ENCODE data around the gene GZF1. TPM values are rescaled to one million over a fixed set of nuclear protein-coding genes. Genes with fewer than 3 reads are reported as not detected.
A peak's percentile ranks its signal among the peaks of the same experiment; 100 is the strongest.

Gene GZF1
- total RNA-seq, 1 donor = 19.4 TPM

GRCh38 chr20:23332467-23332866 lies 29.5 kb upstream of the GZF1 start:
- TF ChIP-seq, protein P1, sequence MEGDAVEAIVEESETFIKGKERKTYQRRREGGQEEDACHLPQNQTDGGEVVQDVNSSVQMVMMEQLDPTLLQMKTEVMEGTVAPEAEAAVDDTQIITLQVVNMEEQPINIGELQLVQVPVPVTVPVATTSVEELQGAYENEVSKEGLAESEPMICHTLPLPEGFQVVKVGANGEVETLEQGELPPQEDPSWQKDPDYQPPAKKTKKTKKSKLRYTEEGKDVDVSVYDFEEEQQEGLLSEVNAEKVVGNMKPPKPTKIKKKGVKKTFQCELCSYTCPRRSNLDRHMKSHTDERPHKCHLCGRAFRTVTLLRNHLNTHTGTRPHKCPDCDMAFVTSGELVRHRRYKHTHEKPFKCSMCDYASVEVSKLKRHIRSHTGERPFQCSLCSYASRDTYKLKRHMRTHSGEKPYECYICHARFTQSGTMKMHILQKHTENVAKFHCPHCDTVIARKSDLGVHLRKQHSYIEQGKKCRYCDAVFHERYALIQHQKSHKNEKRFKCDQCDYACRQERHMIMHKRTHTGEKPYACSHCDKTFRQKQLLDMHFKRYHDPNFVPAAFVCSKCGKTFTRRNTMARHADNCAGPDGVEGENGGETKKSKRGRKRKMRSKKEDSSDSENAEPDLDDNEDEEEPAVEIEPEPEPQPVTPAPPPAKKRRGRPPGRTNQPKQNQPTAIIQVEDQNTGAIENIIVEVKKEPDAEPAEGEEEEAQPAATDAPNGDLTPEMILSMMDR (IDR thresholded peaks at IDR 0.05; ENCODE audit: insufficient read depth, low read depth, low read length) = no peak
- H3K4me3 ChIP-seq (ENCODE audit: low read depth, low read length) = no peak overlapping the region
- DNase-seq (ENCODE audit: low read depth) = no peak

GRCh38 chr20:23334111-23334510 lies 27.9 kb upstream of the GZF1 start:
- TF ChIP-seq, protein P1 (IDR thresholded peaks at IDR 0.05; ENCODE audit: insufficient read depth, low read depth, low read length) = no peak
- no peak overlapping the region for H3K4me3 ChIP-seq (ENCODE audit: low read depth, low read length)
- no peak for DNase-seq (ENCODE audit: low read depth)

DNA sequence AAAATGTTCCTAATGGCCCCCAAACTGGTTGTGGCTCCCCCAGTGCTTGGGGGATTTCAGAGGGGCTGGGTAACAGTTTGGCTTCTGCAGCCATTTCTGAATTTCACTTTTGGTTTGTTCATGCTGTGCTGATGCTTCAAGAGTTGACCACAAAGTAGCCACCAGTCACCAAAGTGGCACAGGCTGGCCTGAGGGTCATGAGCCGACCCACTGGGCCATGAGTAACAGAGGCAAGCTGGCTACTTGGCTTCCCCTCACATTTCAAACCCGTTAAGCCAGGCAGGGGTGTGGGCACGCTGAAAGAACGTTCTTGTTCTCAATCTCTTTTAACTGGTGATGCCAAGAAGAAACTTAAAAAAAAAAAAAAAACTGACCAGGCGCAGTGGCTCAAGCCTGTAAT lies 26.5 kb upstream of the GZF1 start:
- TF ChIP-seq, protein P1 (IDR thresholded peaks at IDR 0.05; ENCODE audit: insufficient read depth, low read depth, low read length) = no peak

GRCh38 chr20:23336476-23336875 lies 25.5 kb upstream of the GZF1 start:
- TF ChIP-seq, protein P1 (IDR thresholded peaks at IDR 0.05; ENCODE audit: insufficient read depth, low read depth, low read length) = no peak
- DNase-seq (ENCODE audit: low read depth) = no peak
- H3K4me3 ChIP-seq (ENCODE audit: low read depth, low read length) = no peak overlapping the region

More for the DNA sequence above, 26.5 kb upstream of the GZF1 start:
- no peak overlapping the region for H3K4me3 ChIP-seq (ENCODE audit: low read depth, low read length)
- no peak for DNase-seq (ENCODE audit: low read depth)

DNA sequence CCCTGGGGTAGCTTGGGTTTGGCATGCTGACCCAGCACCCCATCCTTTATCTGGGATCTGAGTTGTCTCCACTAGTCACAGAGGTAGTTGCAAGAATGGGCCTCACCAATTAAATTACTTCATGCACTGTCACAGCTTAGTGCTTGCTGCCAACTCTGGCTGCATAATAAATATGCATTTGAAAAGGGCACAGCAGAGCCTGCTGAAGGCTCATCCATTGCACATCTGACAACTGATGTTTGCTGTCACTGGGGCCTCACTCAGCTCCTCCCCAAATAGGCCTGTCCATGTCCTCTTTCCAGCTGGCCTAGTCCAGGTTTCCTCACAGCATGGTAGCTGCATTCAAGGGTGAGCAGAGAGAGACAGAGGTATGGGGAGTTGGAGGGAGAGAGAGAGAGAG lies 24.7 kb upstream of the GZF1 start:
- TF ChIP-seq, protein P1 (IDR thresholded peaks at IDR 0.05; ENCODE audit: insufficient read depth, low read depth, low read length) = no peak
- no peak for DNase-seq (ENCODE audit: low read depth)
- H3K4me3 ChIP-seq (ENCODE audit: low read depth, low read length) = no peak overlapping the region

DNA sequence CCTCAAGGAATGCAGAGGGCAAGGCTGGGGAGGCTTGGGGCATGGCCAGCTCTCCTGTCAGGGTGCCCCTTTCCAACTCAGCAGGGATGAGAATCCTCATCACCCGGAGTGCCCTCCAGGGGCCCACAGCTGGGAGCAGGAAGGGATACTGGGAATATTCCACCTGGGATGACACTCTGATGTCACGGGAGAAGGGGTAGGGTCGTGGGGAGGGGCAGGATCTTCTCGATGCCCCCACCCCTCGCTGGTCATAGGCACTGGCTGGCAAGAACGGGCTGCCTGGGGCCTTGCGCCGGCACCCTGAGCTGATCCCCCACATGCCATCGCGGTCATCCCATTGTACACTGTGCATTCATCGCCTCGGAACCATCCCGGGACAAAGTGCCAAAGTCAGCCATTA lies 22.0 kb upstream of the GZF1 start:
- H3K4me3 ChIP-seq (ENCODE audit: low read depth, low read length) = no peak overlapping the region
- DNase-seq (ENCODE audit: low read depth) = no peak
- TF ChIP-seq, protein P1 (IDR thresholded peaks at IDR 0.05; ENCODE audit: insufficient read depth, low read depth, low read length) = no peak

DNA sequence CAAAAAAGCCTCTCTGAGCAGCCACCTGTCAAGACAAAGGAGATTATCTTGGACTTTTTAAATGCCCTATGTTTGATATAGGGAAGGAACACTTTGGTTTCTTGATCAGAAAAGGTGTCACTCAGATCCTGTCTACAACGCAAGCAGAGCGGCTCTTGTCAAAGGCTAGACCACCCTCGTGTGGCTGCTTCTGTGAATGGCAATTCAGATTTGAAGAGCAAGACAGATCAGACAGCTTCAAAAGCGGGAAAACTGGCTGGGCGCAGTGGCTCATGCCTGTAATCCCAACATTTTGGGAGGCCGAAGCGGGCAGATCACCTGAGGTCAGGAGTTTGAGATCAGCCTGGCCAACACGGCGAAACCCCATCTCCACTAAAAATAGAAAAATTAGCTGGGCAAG lies 21.5 kb upstream of the GZF1 start:
- TF ChIP-seq, protein P1 (IDR thresholded peaks at IDR 0.05; ENCODE audit: insufficient read depth, low read depth, low read length) = peak; percentile 63
- DNase-seq (ENCODE audit: low read depth) = peak; percentile 69
- H3K4me3 ChIP-seq (ENCODE audit: low read depth, low read length) = no peak overlapping the region
